PFSK-1 (cell line): ENCODE data around the gene PAK1.

Experiments
- FOXP2 ChIP-seq: optimal IDR thresholded peaks from 2 replicates; pipeline ENCODE3; 2011; ENCODE audit warnings: borderline replicate concordance, control low read depth, inconsistent platforms; ENCODE audit not compliant: insufficient read depth; ENCODE audit errors: extremely low read length, extremely low read depth
- POLR2AphosphoS5 ChIP-seq: IDR thresholded peaks from 2 replicates; pipeline ENCODE4 v1.6.1; 2012; ENCODE audit warnings: low read depth, mild to moderate bottlenecking, control low read depth, low read length, moderate library complexity
- TAF1 ChIP-seq: IDR thresholded peaks from 2 replicates; pipeline ENCODE4 v1.6.1; 2012; ENCODE audit warnings: low read length, control low read depth, borderline replicate concordance; ENCODE audit not compliant: insufficient read depth

GRCh38 chr11:77441426-77441825 lies 32.5 kb downstream of the PAK1 start:
- TF ChIP-seq POLR2AphosphoS5 (no peak), FOXP2 (no peak), TAF1 (no peak)
